HFFc6 (cell line): ENCODE data around the gene HIRA. TPM values are rescaled to one million over a fixed set of nuclear protein-coding genes. Genes with fewer than 3 reads are reported as not detected.
"Not testable (repeated sequence)": the region's sequence is repeated elsewhere in the genome, so short reads cannot be mapped to it uniquely, and the experiment has no call there.

Source experiments
- DNase-seq: peaks from one replicate; pipeline ENCODE4 v3.0.0-alpha.2; 2018
- H3K27ac Mint-ChIP-seq: 2 replicates; pipeline ENCODE4 v1.8.0; 2020; ENCODE audit warnings: mild to moderate bottlenecking, mixed read lengths
- H3K27me3 Mint-ChIP-seq: 2 replicates; pipeline ENCODE4 v1.8.0; 2021; ENCODE audit warnings: mild to moderate bottlenecking, moderate library complexity, mixed read lengths; ENCODE audit not compliant: insufficient read depth
- H3K36me3 Mint-ChIP-seq: 2 replicates; pipeline ENCODE4 v1.8.0; 2021; ENCODE audit warnings: low read depth, mixed read lengths
- H3K4me1 Mint-ChIP-seq: 2 replicates; pipeline ENCODE4 v1.8.0; 2020; ENCODE audit warnings: low read depth, mixed read lengths
- H3K4me3 Mint-ChIP-seq: 2 replicates; pipeline ENCODE4 v1.8.0; 2020; ENCODE audit warnings: mild to moderate bottlenecking, moderate library complexity, mixed read lengths
- H3K9me3 Mint-ChIP-seq: 2 replicates; pipeline ENCODE4 v1.8.0; 2020; ENCODE audit warnings: mild to moderate bottlenecking, mixed read lengths
- CTCF ChIP-seq: fragments of 200-600 bp; sonication (generic); IDR thresholded peaks from 2 replicates; pipeline ENCODE4 v1.5.0; 2021; ENCODE audit warnings: antibody characterized with exemption, mild to moderate bottlenecking
- total RNA-seq, 6 experiments: library from RNA; stranded (reverse); fragmentation: NEBNext Ultra II Directional; extraction: Animal tissue kit (Norgen Biotek cat#: 25700); gene quantifications; 2 replicates in 1 of 6; 3 replicates in 5 of 6; pipeline ENCODE4 v1.2.3, GENCODE V29; 2021

HIRA gene
- total RNA-seq, 6 experiments from 2014 or later, result 26.6 to 30.8 (median 27.4) TPM

- Mint-ChIP-seq H3K4me3 (no peak overlapping the region), H3K27ac (no peak overlapping the region), H3K9me3 (no peaks in the 10 kb centered on the region), H3K27me3 (peaks cover 5% of the 10 kb centered on the region), H3K36me3 (peaks cover 26% of the 10 kb centered on the region), H3K4me1 (peaks cover 22% of the 10 kb centered on the region)
- TF ChIP-seq CTCF, result no peak
- DNase-seq, result no peak
Observed at GRCh38 chr22:19449422-19449767, 17.9 kb upstream of the HIRA start.

GRCh38 chr22:19448739-19449421, 17.3 kb upstream of the HIRA start:
- Mint-ChIP-seq H3K27ac (no peak overlapping the region), H3K4me1 (peaks cover 22% of the 10 kb centered on the region), H3K4me3 (peak overlapping the region; percentile 89; the same call in 1 of the 2 replicates), H3K27me3 (peaks cover 5% of the 10 kb centered on the region), H3K9me3 (no peaks in the 10 kb centered on the region), H3K36me3 (peaks cover 21% of the 10 kb centered on the region)
- DNase-seq, result no peak
- TF ChIP-seq CTCF, result no peak

GRCh38 chr22:19448076-19448607, 16.6 kb upstream of the HIRA start:
- DNase-seq, result peak; percentile 43

GRCh38 chr22:19447330-19448075, 16.0 kb upstream of the HIRA start, which contains the start of gene C22orf39:
C22orf39 (minus strand) TSS chr22:19447711; CDS start chr22:19447688, 23 bp downstream.
- DNase-seq, result peak; percentile 87
- Mint-ChIP-seq H3K9me3 (no peaks in the 10 kb centered on the region), H3K4me3 (peak within 1 kb of the TSS; percentile 89), H3K4me1 (peaks cover 22% of the 10 kb centered on the region), H3K27me3 (peaks cover 5% of the 10 kb centered on the region), H3K36me3 (peaks cover 14% of the 10 kb centered on the region), H3K27ac (peak within 1 kb of the TSS; percentile 82)
- TF ChIP-seq CTCF, result no peak

More at GRCh38 chr22:19448076-19448607, 16.6 kb upstream of the HIRA start:
- TF ChIP-seq CTCF, result no peak
- H3K27me3 Mint-ChIP-seq, result peaks cover 5% of the 10 kb centered on the region
- peaks cover 22% of the 10 kb centered on the region for H3K4me1 Mint-ChIP-seq
- peak overlapping the region; percentile 89 for H3K4me3 Mint-ChIP-seq
- peaks cover 19% of the 10 kb centered on the region for H3K36me3 Mint-ChIP-seq
- H3K27ac Mint-ChIP-seq, result peak overlapping the region; percentile 82
- no peaks in the 10 kb centered on the region for H3K9me3 Mint-ChIP-seq

GRCh38 chr22:19446603-19447329, 15.2 kb upstream of the HIRA start:
- peaks cover 12% of the 10 kb centered on the region; the same call in 1 of the 2 replicates for H3K36me3 Mint-ChIP-seq
- peak overlapping the region; percentile 50 for H3K27ac Mint-ChIP-seq
- peaks cover 22% of the 10 kb centered on the region for H3K4me1 Mint-ChIP-seq
- peak overlapping the region; percentile 89 for H3K4me3 Mint-ChIP-seq
- DNase-seq, result no peak
- H3K27me3 Mint-ChIP-seq, result peaks cover 5% of the 10 kb centered on the region
- TF ChIP-seq CTCF, result no peak
- H3K9me3 Mint-ChIP-seq, result no peaks in the 10 kb centered on the region

GRCh38 chr22:19445279-19445982, 13.9 kb upstream of the HIRA start:
- H3K4me1 Mint-ChIP-seq, result peaks cover 22% of the 10 kb centered on the region
- DNase-seq, H3K27me3 Mint-ChIP-seq, H3K27ac Mint-ChIP-seq, H3K36me3 Mint-ChIP-seq, H3K9me3 Mint-ChIP-seq, H3K4me3 Mint-ChIP-seq: not testable (repeated sequence)
